Spleen (tissue), 11 donors: ENCODE data around the gene CMTR2. TPM values are rescaled to one million over a fixed set of nuclear protein-coding genes. Genes with fewer than 3 reads are reported as not detected.

ENCODE experiments used
- DNase-seq: peaks from one replicate; pipeline ENCODE4 v3.0.0-alpha.2; 2020
- H3K27ac ChIP-seq, 8 donors: fragments of 200-600 bp; sonication (generic) in 7 of 8; 1 replicate in 4 of 8; 2 replicates in 4 of 8; pipeline versions ENCODE4 v1.5.0 to v1.8.0; 2016 to 2021; ENCODE audit warnings: inconsistent platforms in 4 of 8, mild to moderate bottlenecking in 4 of 8, moderate library complexity in 1 of 8
- H3K27me3 ChIP-seq, 7 donors: fragments of 200-600 bp; sonication (generic) in 6 of 7; replicated peaks in 1 of 7; 1 replicate in 4 of 7; 2 replicates in 3 of 7; pipeline versions ENCODE4 v1.5.0 to v1.8.0; 2016 to 2021; ENCODE audit warnings: inconsistent platforms in 3 of 7, mild to moderate bottlenecking in 1 of 7
- H3K36me3 ChIP-seq, 6 donors: fragments of 200-600 bp; sonication (generic) in 5 of 6; 1 replicate in 4 of 6; 2 replicates in 2 of 6; pipeline versions ENCODE4 v1.5.0 to v1.8.0; 2016 to 2021; ENCODE audit warnings: inconsistent platforms in 2 of 6
- H3K4me1 ChIP-seq, 6 donors: fragments of 200-600 bp; sonication (generic) in 5 of 6; 1 replicate in 3 of 6; 2 replicates in 3 of 6; pipeline versions ENCODE4 v1.5.0 to v1.8.0; 2016 to 2021; ENCODE audit warnings: inconsistent platforms in 3 of 6
- H3K4me3 ChIP-seq, 8 donors: fragments of 200-600 bp; sonication (generic) in 7 of 8; 1 replicate in 4 of 8; 2 replicates in 4 of 8; pipeline versions ENCODE4 v1.5.0 to v1.8.0; 2016 to 2021; ENCODE audit warnings: inconsistent platforms in 4 of 8, mild to moderate bottlenecking in 4 of 8, moderate library complexity in 2 of 8
- H3K9me3 ChIP-seq, 8 donors: fragments of 200-600 bp; sonication (generic) in 7 of 8; 1 replicate in 4 of 8; 2 replicates in 4 of 8; pipeline versions ENCODE4 v1.5.0 to v1.8.0; 2016 to 2021; ENCODE audit warnings: inconsistent platforms in 4 of 8
- POLR2A ChIP-seq, 3 donors: fragments of 450-650 bp; IDR thresholded peaks; one replicate each; pipeline ENCODE4 v1.5.1; 2017; ENCODE audit warnings: antibody characterized with exemption in 3 of 3, mild to moderate bottlenecking in 1 of 3
- POLR2AphosphoS5 ChIP-seq, 3 donors: sonication (generic); formaldehyde crosslinking; IDR thresholded peaks; one replicate each; pipeline ENCODE4 v1.5.1; 2017; ENCODE audit warnings: antibody characterized with exemption in 3 of 3
- WGBS, 5 donors: extraction: QIAGEN DNeasy Blood & Tissue Kit in 3 of 5; methylation state at CpG; one replicate each; pipeline versions ENCODE4 v1.1.5 to v1.1.7; 2013 to 2018; 5-methylcytosine and 5-hydroxymethylcytosine counted together
- intact Hi-C: fragments of 100-400 bp; cut with DNase I; formaldehyde crosslinking; loops from one replicate; pipeline ENCODE4 v1.15.0; 2023; ENCODE audit warnings: low total_unique reads
- polyA plus RNA-seq, 3 donors: library from polyadenylated mRNA; stranded (reverse); fragments of 200-250 nt; gene quantifications; one replicate each; pipeline ENCODE4 v1.2.1, GENCODE V29; 2013
- total RNA-seq, 7 donors: library from RNA; depleted of rRNA in 3 of 7; stranded (reverse); fragments of >200 nt in 3 of 7; fragmentation: NEBNext Ultra II Directional in 4 of 7; extraction: Animal tissue kit (Norgen Biotek cat#: 25700) in 4 of 7; gene quantifications; one replicate each; pipeline versions ENCODE4 v1.1.0 to v1.2.1, GENCODE V29; 2016 to 2021
- TF ChIP-seq, protein P1 (sequence below), 11 experiments: fragments of 200-600 bp in 7 of 11; fragments of 450-650 bp in 4 of 11; sonication (generic) in 4 of 11; IDR thresholded peaks in 8 of 11; conservative IDR thresholded peaks in 3 of 11; 1 replicate in 7 of 11; 2 replicates in 4 of 11; pipeline versions ENCODE4 v1.4.0 to v1.8.0; 2016 to 2021; ENCODE audit warnings: antibody characterized with exemption in 11 of 11, inconsistent platforms in 4 of 11, mild to moderate bottlenecking in 1 of 11
- donor health status: healthy with polysubstance abuse.
- donor health status: DM: no; HTN: no; CAD: no; lungs with moderate emphysema.
- donor health status: DM: no; HTN: no; CAD: no.
- donor health status: Bipolar disorder and iron deficiency.
- donor health status: healthy.
- donor health status: DM: no; HTN: no; CAD: no.
- donor health status: DM: yes; HTN: yes; CAD: no.

Gene CMTR2
- total and polyA plus RNA-seq, 10 donors: 8.8 to 51.7 (median 22.9) TPM

DNA sequence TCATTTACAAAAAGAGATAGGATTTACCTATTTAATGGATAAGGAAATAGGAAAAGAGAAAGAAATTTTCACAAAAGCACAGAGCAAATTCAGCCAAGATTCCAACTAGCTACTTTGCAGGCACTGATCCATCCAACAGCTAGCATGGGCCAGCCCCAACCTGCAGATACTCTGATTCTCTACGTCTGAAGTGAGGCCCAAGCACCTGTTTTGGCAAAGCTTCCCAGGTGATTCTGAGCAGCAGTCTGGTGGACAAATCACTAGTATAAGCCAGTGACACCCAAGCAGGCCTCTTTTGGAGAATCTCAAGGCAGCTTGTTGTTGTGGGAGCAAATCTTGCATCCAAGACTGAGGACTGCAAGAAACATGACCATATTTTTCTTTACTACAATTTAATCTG is 48.4 kb upstream of the CMTR2 start:
- H3K36me3 ChIP-seq: no peaks in the 10 kb centered on the region
- H3K4me1 ChIP-seq: no peaks in the 10 kb centered on the region
- no peak for DNase-seq
- intact Hi-C loops: no loop called here
- no peak overlapping the region for H3K27ac ChIP-seq
- no peak overlapping the region for H3K4me3 ChIP-seq
- TF ChIP-seq POLR2A (IDR thresholded peaks at IDR 0.05) (no peak), POLR2AphosphoS5 (IDR thresholded peaks at IDR 0.05) (no peak)
- TF ChIP-seq, protein P1, sequence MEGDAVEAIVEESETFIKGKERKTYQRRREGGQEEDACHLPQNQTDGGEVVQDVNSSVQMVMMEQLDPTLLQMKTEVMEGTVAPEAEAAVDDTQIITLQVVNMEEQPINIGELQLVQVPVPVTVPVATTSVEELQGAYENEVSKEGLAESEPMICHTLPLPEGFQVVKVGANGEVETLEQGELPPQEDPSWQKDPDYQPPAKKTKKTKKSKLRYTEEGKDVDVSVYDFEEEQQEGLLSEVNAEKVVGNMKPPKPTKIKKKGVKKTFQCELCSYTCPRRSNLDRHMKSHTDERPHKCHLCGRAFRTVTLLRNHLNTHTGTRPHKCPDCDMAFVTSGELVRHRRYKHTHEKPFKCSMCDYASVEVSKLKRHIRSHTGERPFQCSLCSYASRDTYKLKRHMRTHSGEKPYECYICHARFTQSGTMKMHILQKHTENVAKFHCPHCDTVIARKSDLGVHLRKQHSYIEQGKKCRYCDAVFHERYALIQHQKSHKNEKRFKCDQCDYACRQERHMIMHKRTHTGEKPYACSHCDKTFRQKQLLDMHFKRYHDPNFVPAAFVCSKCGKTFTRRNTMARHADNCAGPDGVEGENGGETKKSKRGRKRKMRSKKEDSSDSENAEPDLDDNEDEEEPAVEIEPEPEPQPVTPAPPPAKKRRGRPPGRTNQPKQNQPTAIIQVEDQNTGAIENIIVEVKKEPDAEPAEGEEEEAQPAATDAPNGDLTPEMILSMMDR (IDR thresholded peaks at IDR 0.05 in 8 of 11, conservative IDR thresholded peaks at IDR 0.05 in 3 of 11): no peak
- peaks cover 0 to 36% (median 0%) of the 10 kb centered on the region in 7 donors for H3K27me3 ChIP-seq
- peaks cover 0 to 5% (median 0%) of the 10 kb centered on the region in 8 donors for H3K9me3 ChIP-seq
- WGBS, 5 donors: 60 to 88% (median 70%) methylated on average over 1 of the region's 1 CpG

DNA sequence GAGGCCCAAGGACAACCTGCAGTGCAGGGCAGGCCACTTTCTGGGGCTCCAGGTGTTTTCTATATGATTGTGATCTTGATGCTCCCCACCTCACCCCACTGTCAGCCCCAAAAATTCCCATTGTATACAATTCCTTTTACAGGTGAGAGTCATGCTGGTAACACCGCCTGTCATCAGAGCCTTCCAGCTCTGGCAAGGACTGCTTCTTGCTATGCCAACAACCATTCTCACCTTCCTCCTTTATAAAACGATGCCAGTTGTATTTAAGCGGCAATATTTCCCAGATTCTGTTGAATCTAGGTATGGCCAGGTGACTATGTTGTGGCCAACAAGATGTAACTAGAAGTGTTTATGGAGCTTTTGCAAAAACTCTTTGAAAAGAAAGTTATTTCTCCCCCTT is 38.9 kb upstream of the CMTR2 start:
- no peak for DNase-seq
- TF ChIP-seq POLR2A (IDR thresholded peaks at IDR 0.05) (no peak), POLR2AphosphoS5 (IDR thresholded peaks at IDR 0.05) (no peak)
- TF ChIP-seq, protein P1 (IDR thresholded peaks at IDR 0.05 in 8 of 11, conservative IDR thresholded peaks at IDR 0.05 in 3 of 11): no peak
- intact Hi-C loops: no loop called here
- 84 to 94% (median 85%) methylated on average over 3 of the region's 3 CpGs for WGBS, 5 donors
- Histone ChIP-seq H3K27me3 (peaks cover 0 to 5% (median 0%) of the 10 kb centered on the region in 7 donors), H3K4me1 (no peaks in the 10 kb centered on the region), H3K9me3 (peaks cover 0 to 13% (median 0%) of the 10 kb centered on the region in 8 donors), H3K27ac (no peak overlapping the region), H3K36me3 (no peaks in the 10 kb centered on the region), H3K4me3 (no peak overlapping the region)

DNA sequence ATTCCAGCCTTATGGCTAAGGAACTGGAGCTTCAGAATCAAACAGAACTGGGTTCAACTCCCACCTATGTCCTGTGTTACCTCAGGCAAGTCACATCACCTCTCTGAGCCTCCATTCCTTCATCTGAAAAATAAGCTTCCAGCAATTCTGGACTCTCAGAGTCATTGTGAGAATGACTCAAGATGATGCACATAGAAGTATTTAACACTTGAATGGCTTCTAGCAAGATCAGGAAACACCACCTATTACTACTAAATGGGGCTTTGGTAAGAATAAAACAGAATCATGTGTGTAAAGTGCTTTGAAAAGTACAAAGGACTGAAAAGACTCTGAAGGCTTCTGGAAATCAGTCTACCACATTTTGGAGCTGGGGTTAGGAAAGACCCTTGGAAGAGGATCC is 38.5 kb upstream of the CMTR2 start:
- intact Hi-C loops: no loop called here
- Histone ChIP-seq H3K4me1 (no peaks in the 10 kb centered on the region), H3K9me3 (peaks cover 0 to 13% (median 0%) of the 10 kb centered on the region in 8 donors), H3K36me3 (no peaks in the 10 kb centered on the region), H3K4me3 (no peak overlapping the region), H3K27ac (no peak overlapping the region), H3K27me3 (peaks cover 0 to 5% (median 0%) of the 10 kb centered on the region in 7 donors)
- no peak for DNase-seq
- TF ChIP-seq, protein P1 (IDR thresholded peaks at IDR 0.05 in 8 of 11, conservative IDR thresholded peaks at IDR 0.05 in 3 of 11): no peak

DNA sequence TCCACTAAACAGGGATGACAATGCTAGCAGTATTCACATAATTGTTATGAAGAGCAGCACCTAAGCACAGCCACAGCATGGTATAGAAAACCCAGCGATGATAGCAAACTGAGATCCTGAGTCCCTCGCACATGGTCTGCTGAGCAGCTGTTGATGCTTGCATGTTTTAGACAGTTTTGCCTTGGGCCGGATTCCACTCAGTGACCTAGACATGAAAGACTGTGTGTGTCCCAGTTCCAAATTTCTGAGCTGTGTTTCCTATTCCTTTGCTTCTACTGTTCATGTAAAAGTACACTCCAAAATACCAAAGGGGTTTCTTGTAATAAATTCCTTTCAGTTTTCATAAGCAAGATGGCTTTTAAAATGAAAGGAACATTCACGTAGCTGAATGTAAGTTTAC is 30.8 kb upstream of the CMTR2 start:
- Histone ChIP-seq H3K4me1 (no peaks in the 10 kb centered on the region), H3K27me3 (peaks cover 0 to 7% (median 0%) of the 10 kb centered on the region in 7 donors), H3K27ac (no peak overlapping the region), H3K4me3 (no peak overlapping the region), H3K9me3 (no peaks in the 10 kb centered on the region), H3K36me3 (no peaks in the 10 kb centered on the region)
- TF ChIP-seq, protein P1 (IDR thresholded peaks at IDR 0.05 in 8 of 11, conservative IDR thresholded peaks at IDR 0.05 in 3 of 11): no peak
- TF ChIP-seq POLR2A (IDR thresholded peaks at IDR 0.05): no peak
- TF ChIP-seq POLR2AphosphoS5 (IDR thresholded peaks at IDR 0.05): no peak
- WGBS, 5 donors: 81 to 94% (median 89%) methylated on average over 4 of the region's 4 CpGs
- no peak for DNase-seq
- intact Hi-C loops: loop anchor here (10.0 kb wide), 1 partner anchor 105 kb away; no protein-coding TSS in a partner anchor
